Muscle of leg (tissue), 11 donors: Measurements from ENCODE around the gene WDR49. TPM values are rescaled to one million over a fixed set of nuclear protein-coding genes. Genes with fewer than 3 reads are reported as not detected.

Source experiments
- DNase-seq: peaks from one replicate; pipeline ENCODE4 v3.0.0; 2013
- H3K27ac ChIP-seq: one replicate; pipeline ENCODE4 v1.5.1; 2013; ENCODE audit warnings: mild to moderate bottlenecking, low read length, control low read depth
- H3K27me3 ChIP-seq: one replicate; pipeline ENCODE4 v1.6.1; 2013; ENCODE audit warnings: low read length; ENCODE audit not compliant: control insufficient read depth, insufficient read depth
- H3K36me3 ChIP-seq: one replicate; pipeline ENCODE4 v1.6.1; 2013; ENCODE audit warnings: low read length; ENCODE audit not compliant: control insufficient read depth, insufficient read depth
- H3K4me1 ChIP-seq: one replicate; pipeline ENCODE4 v1.6.1; 2013; ENCODE audit warnings: low read length; ENCODE audit not compliant: control insufficient read depth, insufficient read depth
- H3K4me3 ChIP-seq: one replicate; pipeline ENCODE4 v1.5.1; 2013; ENCODE audit warnings: low read length, control low read depth
- H3K9me3 ChIP-seq: replicated peaks from 2 replicates; pipeline ENCODE4 v1.6.1; 2013; ENCODE audit warnings: low read depth, low read length; ENCODE audit not compliant: control insufficient read depth
- whole genome bisulfite sequencing: methylation state at CpG from one replicate; pipeline ENCODE4 v1.1.5; 2013; ENCODE audit warnings: missing lambda C conversion rate; ENCODE audit not compliant: insufficient coverage; 5-methylcytosine and 5-hydroxymethylcytosine counted together
- polyA plus RNA-seq, 8 donors: library from polyadenylated mRNA; unstranded; fragments of 120-200 nt; gene quantifications; one replicate each; pipeline versions ENCODE4 v1.2.1 to v1.2.3, GENCODE V29; 2013; ENCODE audit warnings: inconsistent platforms in 1 of 8, low replicate concordance in 1 of 8; ENCODE audit not compliant: insufficient read length in 8 of 8, insufficient read depth in 1 of 8
- total RNA-seq: library from RNA; stranded (reverse); fragments of 120-200 nt; gene quantifications from one replicate; pipeline ENCODE4 v1.2.4, GENCODE V29; 2013

WDR49 gene
- total and polyA plus RNA-seq, 9 donors, result 0.05 to 0.58 (median 0.27) TPM; not detected in 2

DNA sequence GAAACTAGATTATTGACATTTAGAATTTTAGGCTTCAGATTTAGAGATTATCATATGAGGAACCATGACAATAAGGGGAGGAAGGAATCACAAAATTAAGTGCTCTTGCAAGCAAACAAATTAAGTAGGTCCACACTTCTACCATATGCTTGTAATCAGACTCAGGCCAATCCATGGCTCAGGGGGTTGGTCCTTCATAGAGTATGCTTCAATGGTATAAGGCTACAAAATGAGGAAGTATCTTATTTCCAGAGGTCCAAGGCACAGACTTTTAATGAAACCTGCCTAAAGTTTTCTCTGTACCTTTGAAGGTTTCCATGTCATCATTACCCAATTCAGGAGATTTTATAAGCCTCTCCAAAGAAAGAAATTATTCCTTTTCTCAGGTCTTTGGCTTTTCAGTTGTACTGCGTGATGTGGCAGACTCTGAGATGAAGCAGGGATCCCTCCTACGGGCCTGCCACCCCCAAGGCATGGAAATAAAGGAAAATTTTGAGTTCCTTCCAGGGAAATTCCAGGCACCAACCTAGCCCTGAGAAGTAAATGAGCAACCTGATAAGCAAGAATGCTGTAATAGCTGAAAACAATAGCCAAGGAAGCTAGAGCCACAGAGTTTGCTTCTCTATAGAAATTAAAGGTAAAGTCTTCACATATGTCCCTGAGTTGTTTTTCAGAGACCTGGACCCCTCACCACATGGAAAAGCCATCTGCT is 216.2 kb downstream of the WDR49 start:
- H3K4me3 ChIP-seq, result no peak overlapping the region
- WGBS, result no CpG with 5 or more reads among the region's 2 CpGs
- no peak for DNase-seq

More for the DNA sequence above, 216.2 kb downstream of the WDR49 start:
- Histone ChIP-seq H3K27me3 (no peaks in the 10 kb centered on the region), H3K4me1 (no peaks in the 10 kb centered on the region), H3K9me3 (no peaks in the 10 kb centered on the region), H3K36me3 (no peaks in the 10 kb centered on the region), H3K27ac (no peak overlapping the region)

Other genes starting within 250 kb of the WDR49 start
- gene SERPINI2, start 179.9 kb downstream of the WDR49 start, total RNA-seq, result 0.04 TPM
- gene SERPINI2, start 179.9 kb downstream of the WDR49 start, polyA plus RNA-seq, result under 1 TPM in 5 of 8 donors, not detected in 3; 0.13 to 0.43 (median 0.26) TPM
- gene PDCD10, start 81.0 kb upstream of the WDR49 start, total RNA-seq, result 37.1 TPM
- 10 to 100 TPM; 28.4 to 37.6 (median 30.6) TPM for gene PDCD10, start 81.0 kb upstream of the WDR49 start, polyA plus RNA-seq
- 10.1 TPM for gene SERPINI1, start 81.8 kb upstream of the WDR49 start, total RNA-seq
- gene SERPINI1, start 81.8 kb upstream of the WDR49 start, polyA plus RNA-seq, result 10 to 100 TPM in 2 of 8 donors, 1 to 10 TPM in 6; 6.3 to 15.0 (median 8.0) TPM